ENCODE measurements around the gene NDUFB3.
A peak's percentile ranks its signal among the peaks of the same experiment; 100 is the strongest.
"Not testable (repeated sequence)": the region's sequence is repeated elsewhere in the genome, so short reads cannot be mapped to it uniquely, and the experiment has no call there.

NDUFB3 gene

GRCh38 chr2:201071479-201072200, at the start of gene NDUFB3, which contains the start of gene HYCC2:
Gene NDUFB3, plus strand, starts transcription at chr2:201072001. Its CDS starts 6,882 bp downstream, at chr2:201078883.
Gene HYCC2, minus strand, starts transcription at chr2:201071671. Its CDS starts 47,662 bp downstream, at chr2:201024009.
- peak; percentile 91 for DNase-seq

GRCh38 chr2:201024518-201024917, 47.3 kb upstream of the NDUFB3 start:
- no peak for DNase-seq

GRCh38 chr2:201034355-201034754, 37.4 kb upstream of the NDUFB3 start:
- not testable (repeated sequence) for DNase-seq

GRCh38 chr2:201038361-201038760, 33.4 kb upstream of the NDUFB3 start:
- not testable (repeated sequence) for DNase-seq

GRCh38 chr2:201038855-201039254, 32.9 kb upstream of the NDUFB3 start:
- DNase-seq = no peak

GRCh38 chr2:201040867-201041628, 30.8 kb upstream of the NDUFB3 start:
- DNase-seq = no peak

- not testable (repeated sequence) for DNase-seq
Observed at GRCh38 chr2:201042451-201042850, 29.4 kb upstream of the NDUFB3 start.

- not testable (repeated sequence) for DNase-seq
Observed at GRCh38 chr2:201043050-201043449, 28.8 kb upstream of the NDUFB3 start.

GRCh38 chr2:201046881-201047280, 24.9 kb upstream of the NDUFB3 start:
- DNase-seq = no peak

- no peak for DNase-seq
Observed at GRCh38 chr2:201049455-201049854, 22.3 kb upstream of the NDUFB3 start.

GRCh38 chr2:201057087-201057521, 14.7 kb upstream of the NDUFB3 start:
- no peak for DNase-seq

- DNase-seq = no peak
Observed at GRCh38 chr2:201057715-201058248, 14.0 kb upstream of the NDUFB3 start.

- no peak for DNase-seq
Observed at GRCh38 chr2:201058914-201059313, 12.9 kb upstream of the NDUFB3 start.

- DNase-seq = no peak
Observed at GRCh38 chr2:201059961-201060755, 11.6 kb upstream of the NDUFB3 start.

GRCh38 chr2:201063516-201063915, 8.3 kb upstream of the NDUFB3 start:
- DNase-seq = peak; percentile 15

GRCh38 chr2:201064797-201065329, 6.9 kb upstream of the NDUFB3 start:
- DNase-seq = no peak

GRCh38 chr2:201070948-201071478, 788 bp upstream of the NDUFB3 start:
- DNase-seq = no peak

GRCh38 chr2:201072201-201072530, 365 bp downstream of the NDUFB3 start:
- DNase-seq = no peak

- DNase-seq = no peak
Observed at GRCh38 chr2:201073071-201073470, 1.3 kb downstream of the NDUFB3 start.

GRCh38 chr2:201074996-201075395, 3.2 kb downstream of the NDUFB3 start:
- no peak for DNase-seq

GRCh38 chr2:201084863-201085262, 13.1 kb downstream of the NDUFB3 start:
- DNase-seq = no peak

- DNase-seq = no peak
Observed at GRCh38 chr2:201090574-201090973, 18.8 kb downstream of the NDUFB3 start.
